MCF 10A (cell line): ENCODE measurements around the gene URM1. TPM values are rescaled to one million over a fixed set of nuclear protein-coding genes. Genes with fewer than 3 reads are reported as not detected.

Experiments used
- BruUV-seq: library from RNA; stranded (reverse); fragments of 400-500 nt; replicated peaks from 2 replicates; lab custom pipeline; 2021; lab: Mats Ljungman, UMichigan
- CTCF ChIA-PET: fragments of 300-600 bp; sonication (Branson Sonifier 250); formaldehyde crosslinking; extraction: SDS; loops from one replicate; lab custom pipeline; 2021; ENCODE audit warnings: antibody characterized with exemption, inconsistent platforms; lab: Yijun Ruan, JAX
- POLR2A ChIA-PET: fragments of 300-600, 350-650 bp; sonication (Branson Sonifier 250); formaldehyde crosslinking; extraction: SDS; loops from one replicate; lab custom pipeline; 2020; ENCODE audit warnings: antibody characterized with exemption, inconsistent platforms; lab: Yijun Ruan, JAX
- DNase-seq: peaks from one replicate; pipeline ENCODE4 v3.0.0-alpha.2; 2018; ENCODE audit not compliant: unreplicated experiment
- H3K27ac Mint-ChIP-seq: one replicate; pipeline ENCODE4 v1.8.0; 2022; ENCODE audit warnings: mild to moderate bottlenecking, low read depth, mixed read lengths; ENCODE audit not compliant: unreplicated experiment
- H3K27me3 Mint-ChIP-seq: one replicate; pipeline ENCODE4 v1.8.0; 2022; ENCODE audit warnings: mixed read lengths; ENCODE audit not compliant: insufficient read depth, unreplicated experiment
- H3K36me3 Mint-ChIP-seq: one replicate; pipeline ENCODE4 v1.8.0; 2022; ENCODE audit warnings: mild to moderate bottlenecking, moderate library complexity, mixed read lengths; ENCODE audit not compliant: insufficient read depth, unreplicated experiment
- H3K4me1 Mint-ChIP-seq: one replicate; pipeline ENCODE4 v1.8.0; 2022; ENCODE audit warnings: mixed read lengths; ENCODE audit not compliant: insufficient read depth, unreplicated experiment
- H3K4me3 Mint-ChIP-seq: one replicate; pipeline ENCODE4 v1.8.0; 2022; ENCODE audit warnings: mild to moderate bottlenecking, moderate library complexity, mixed read lengths; ENCODE audit not compliant: unreplicated experiment
- H3K9me3 Mint-ChIP-seq: one replicate; pipeline ENCODE4 v1.8.0; 2022; ENCODE audit warnings: mixed read lengths; ENCODE audit not compliant: unreplicated experiment
- CTCF ChIP-seq: fragments of 200-600 bp; IDR thresholded peaks from one replicate; pipeline ENCODE4 v1.8.0; 2022; ENCODE audit warnings: antibody characterized with exemption, mild to moderate bottlenecking; ENCODE audit not compliant: unreplicated experiment
- intact Hi-C: fragments of 100-400 bp; cut with micrococcal nuclease; formaldehyde crosslinking; loops from 2 replicates; pipeline ENCODE4 v1.14.1; 2022
- total RNA-seq: library from RNA; stranded (reverse); gene quantifications from 2 replicates; pipeline ENCODE4 v1.2.3, GENCODE V29; 2022

URM1 gene
- total RNA-seq, 1 experiment from 2014 or later: 56.8 TPM

GRCh38 chr9:128349772-128350171, 21.4 kb upstream of the URM1 start:
- CTCF ChIA-PET: interaction anchor here (0.6 to 2.8 kb wide), 6 partner anchors 8 to 221 kb away, joined by 3 to 11 read pairs (median 4); no protein-coding TSS in a partner anchor

GRCh38 chr9:128355451-128355850, 15.7 kb upstream of the URM1 start:
- no peaks in the 10 kb centered on the region for H3K27me3 Mint-ChIP-seq
- no peak for TF ChIP-seq CTCF
- no peaks in the 10 kb centered on the region for H3K4me1 Mint-ChIP-seq
- no peak overlapping the region for H3K27ac Mint-ChIP-seq
- intact Hi-C loops: no loop called here
- no TSS peak for BruUV-seq
- ChIA-PET POLR2A (no interaction called here), CTCF (interaction anchor here (0.7 to 3.2 kb wide), 3 partner anchors 26 to 60 kb away, joined by 3 to 10 read pairs (median 3); no protein-coding TSS in a partner anchor)
- peaks cover 26% of the 10 kb centered on the region for H3K36me3 Mint-ChIP-seq
- no peak for DNase-seq
- no peak overlapping the region for H3K4me3 Mint-ChIP-seq
- no peaks in the 10 kb centered on the region for H3K9me3 Mint-ChIP-seq

More at GRCh38 chr9:128349772-128350171, 21.4 kb upstream of the URM1 start:
- intact Hi-C loops: no loop called here
- POLR2A ChIA-PET: interaction anchor here (0.6 to 0.8 kb wide), 3 partner anchors 49 to 74 kb away, joined by 3 read pairs; partner anchors contain the start of genes GOLGA2 and SWI5
- no peaks in the 10 kb centered on the region for H3K4me1 Mint-ChIP-seq
- H3K9me3 Mint-ChIP-seq: no peaks in the 10 kb centered on the region
- BruUV-seq: no TSS peak
- no peak for DNase-seq
- no peaks in the 10 kb centered on the region for H3K27me3 Mint-ChIP-seq
- peaks cover 64% of the 10 kb centered on the region for H3K36me3 Mint-ChIP-seq
- H3K27ac Mint-ChIP-seq: no peak overlapping the region
- H3K4me3 Mint-ChIP-seq: no peak overlapping the region
- no peak for TF ChIP-seq CTCF

- no peak for DNase-seq
- peaks cover 6% of the 10 kb centered on the region for H3K4me1 Mint-ChIP-seq
- H3K27me3 Mint-ChIP-seq: no peaks in the 10 kb centered on the region
- POLR2A ChIA-PET: interaction anchor here (1.0 kb wide), 1 partner anchor 12 kb away, joined by 3 read pairs; no protein-coding TSS in a partner anchor
- CTCF ChIA-PET: interaction anchor here (0.6 to 1.3 kb wide), 2 partner anchors 19 to 63 kb away, joined by 3 read pairs; no protein-coding TSS in a partner anchor
- no peaks in the 10 kb centered on the region for H3K9me3 Mint-ChIP-seq
- H3K27ac Mint-ChIP-seq: no peak overlapping the region
- no peak for TF ChIP-seq CTCF
- H3K4me3 Mint-ChIP-seq: no peak overlapping the region
- intact Hi-C loops: no loop called here
- peaks cover 17% of the 10 kb centered on the region for H3K36me3 Mint-ChIP-seq
- no TSS peak for BruUV-seq
Observed at GRCh38 chr9:128358090-128358489, 13.1 kb upstream of the URM1 start.

- Mint-ChIP-seq H3K27ac (no peak overlapping the region), H3K36me3 (peaks cover 16% of the 10 kb centered on the region), H3K4me3 (no peak overlapping the region), H3K27me3 (no peaks in the 10 kb centered on the region), H3K4me1 (peaks cover 6% of the 10 kb centered on the region), H3K9me3 (no peaks in the 10 kb centered on the region)
- no TSS peak for BruUV-seq
- intact Hi-C loops: no loop called here
- ChIA-PET CTCF (interaction anchor here (0.5 to 1.3 kb wide), 5 partner anchors 40 to 488 kb away, joined by 3 to 5 read pairs (median 3); no protein-coding TSS in a partner anchor), POLR2A (interaction anchor here (0.6 to 1.2 kb wide), 2 partner anchors 205 to 304 kb away, joined by 3 read pairs; no protein-coding TSS in a partner anchor)
- no peak for DNase-seq
- TF ChIP-seq CTCF: no peak
Observed at GRCh38 chr9:128358861-128359260, 12.3 kb upstream of the URM1 start.
